Measurements from ENCODE around the gene GPR158.

The GPR158 gene

DNA sequence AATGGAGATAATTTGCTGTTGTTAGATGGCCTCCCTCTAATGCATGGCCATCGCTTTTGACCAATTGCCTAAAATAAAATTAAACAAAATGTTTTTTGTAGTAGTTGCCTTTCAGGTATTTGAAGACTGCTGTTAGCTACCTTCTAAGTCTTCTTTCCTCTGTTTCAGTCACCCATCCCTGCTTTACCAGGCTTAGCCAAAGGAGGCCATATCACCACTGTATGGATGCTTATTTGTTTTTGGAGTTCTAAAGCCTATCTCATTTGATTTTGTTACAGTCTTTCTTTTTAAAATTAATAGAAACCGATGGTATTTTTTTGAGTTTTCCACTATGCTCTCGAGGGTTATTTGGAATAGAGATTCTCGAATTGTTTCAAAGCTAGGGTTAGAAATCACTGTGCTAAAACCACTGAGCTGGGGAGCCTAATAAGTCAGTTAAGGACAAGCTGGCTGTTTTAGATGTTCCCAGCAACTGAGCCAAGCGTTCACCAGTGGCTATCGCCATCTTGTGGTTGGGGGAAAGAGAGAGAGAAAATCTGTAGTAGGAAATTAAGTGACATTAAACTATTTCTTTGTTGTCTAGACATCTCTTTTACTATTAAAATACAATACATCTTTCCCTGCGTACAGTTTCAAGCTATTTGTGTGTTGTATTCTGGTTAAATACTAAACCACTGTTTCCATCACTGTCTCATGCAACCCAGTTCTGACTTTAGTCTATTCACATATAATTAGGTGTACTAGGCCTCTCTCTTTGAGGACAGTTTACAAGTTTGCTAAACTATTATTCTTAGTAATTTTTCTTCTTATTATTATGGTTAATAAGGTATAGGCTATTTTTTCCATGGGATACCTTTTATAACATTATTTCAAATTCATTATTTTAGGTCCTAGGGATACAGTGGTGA, 52.2 kb downstream of the GPR158 start:
- in situ Hi-C loops (cut with HindIII; ENCODE audit: low sequenced_read_pairs), result no loop called here
- no peak overlapping the region for H3K4me3 ChIP-seq (ENCODE audit: low read depth, low read length)
- TF ChIP-seq, protein P1, sequence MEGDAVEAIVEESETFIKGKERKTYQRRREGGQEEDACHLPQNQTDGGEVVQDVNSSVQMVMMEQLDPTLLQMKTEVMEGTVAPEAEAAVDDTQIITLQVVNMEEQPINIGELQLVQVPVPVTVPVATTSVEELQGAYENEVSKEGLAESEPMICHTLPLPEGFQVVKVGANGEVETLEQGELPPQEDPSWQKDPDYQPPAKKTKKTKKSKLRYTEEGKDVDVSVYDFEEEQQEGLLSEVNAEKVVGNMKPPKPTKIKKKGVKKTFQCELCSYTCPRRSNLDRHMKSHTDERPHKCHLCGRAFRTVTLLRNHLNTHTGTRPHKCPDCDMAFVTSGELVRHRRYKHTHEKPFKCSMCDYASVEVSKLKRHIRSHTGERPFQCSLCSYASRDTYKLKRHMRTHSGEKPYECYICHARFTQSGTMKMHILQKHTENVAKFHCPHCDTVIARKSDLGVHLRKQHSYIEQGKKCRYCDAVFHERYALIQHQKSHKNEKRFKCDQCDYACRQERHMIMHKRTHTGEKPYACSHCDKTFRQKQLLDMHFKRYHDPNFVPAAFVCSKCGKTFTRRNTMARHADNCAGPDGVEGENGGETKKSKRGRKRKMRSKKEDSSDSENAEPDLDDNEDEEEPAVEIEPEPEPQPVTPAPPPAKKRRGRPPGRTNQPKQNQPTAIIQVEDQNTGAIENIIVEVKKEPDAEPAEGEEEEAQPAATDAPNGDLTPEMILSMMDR (IDR thresholded peaks at IDR 0.05; ENCODE audit: low read depth, low read length), result peak; percentile 67
- DNase-seq (ENCODE audit: low read depth, low spot score), result peak; percentile 42

DNA sequence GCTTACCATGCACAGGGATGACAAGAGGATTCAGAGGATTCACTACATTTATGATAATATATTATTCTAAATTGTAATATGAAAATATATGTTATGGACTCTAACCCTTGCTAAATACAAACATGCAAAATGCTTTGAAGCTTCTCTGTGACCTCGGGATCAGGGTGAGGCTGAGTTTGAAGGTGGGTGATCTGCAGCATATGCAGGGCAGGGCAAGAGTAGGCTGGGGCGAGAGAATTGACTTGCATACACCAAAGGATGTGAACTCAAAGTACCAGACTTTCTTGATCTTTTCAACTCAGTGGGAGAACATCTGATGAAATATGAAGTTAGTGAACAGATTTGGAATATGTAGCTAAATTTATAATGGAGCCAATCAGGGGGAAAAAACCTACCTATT, 57.0 kb downstream of the GPR158 start:
- DNase-seq (ENCODE audit: low read depth, low spot score), result no peak
- in situ Hi-C loops (cut with HindIII; ENCODE audit: low sequenced_read_pairs), result no loop called here
- TF ChIP-seq, protein P1 (IDR thresholded peaks at IDR 0.05; ENCODE audit: low read depth, low read length), result no peak
- no peak overlapping the region for H3K4me3 ChIP-seq (ENCODE audit: low read depth, low read length)

DNA sequence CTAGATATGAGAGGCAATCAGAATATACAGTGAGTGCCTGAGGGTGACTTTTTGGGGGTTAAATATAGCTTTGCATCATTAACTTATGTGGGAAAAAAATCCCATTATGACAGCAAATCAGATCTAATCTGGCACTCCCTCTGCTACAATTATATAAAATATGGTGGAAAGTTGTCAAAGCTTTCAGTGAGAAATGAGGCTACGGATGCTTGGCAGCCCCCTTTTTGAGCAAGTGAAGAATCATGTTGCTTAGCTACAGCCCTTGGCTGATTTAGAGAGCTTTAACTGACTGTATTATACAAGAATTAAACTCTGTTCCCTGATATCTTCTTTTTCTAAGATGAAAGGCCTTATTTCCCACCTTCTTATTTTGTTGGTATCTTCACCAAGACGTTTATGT, 57.4 kb downstream of the GPR158 start:
- TF ChIP-seq, protein P1 (IDR thresholded peaks at IDR 0.05; ENCODE audit: low read depth, low read length), result no peak
- no peak for DNase-seq (ENCODE audit: low read depth, low spot score)
- in situ Hi-C loops (cut with HindIII; ENCODE audit: low sequenced_read_pairs), result no loop called here
- no peak overlapping the region for H3K4me3 ChIP-seq (ENCODE audit: low read depth, low read length)

DNA sequence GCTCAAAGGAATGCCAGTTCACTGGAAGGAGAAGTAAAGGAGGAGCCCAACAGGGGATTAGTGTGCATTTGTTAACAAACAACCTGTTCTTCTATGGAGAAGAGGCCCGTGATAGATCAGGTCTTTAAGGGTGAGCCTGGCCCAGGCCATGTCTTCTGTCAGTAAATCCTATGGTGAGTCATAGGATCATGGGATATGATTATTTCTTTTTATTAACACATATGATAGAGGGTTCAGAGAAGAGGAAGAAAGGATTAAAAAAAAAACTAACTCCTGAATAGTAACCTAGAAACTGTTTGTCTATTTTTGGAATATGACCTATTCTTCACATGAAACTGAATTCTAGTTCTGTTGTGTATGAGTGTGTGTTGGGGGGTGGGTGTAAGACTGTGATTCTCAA, 70.4 kb downstream of the GPR158 start:
- in situ Hi-C loops (cut with HindIII; ENCODE audit: low sequenced_read_pairs), result no loop called here

DNA sequence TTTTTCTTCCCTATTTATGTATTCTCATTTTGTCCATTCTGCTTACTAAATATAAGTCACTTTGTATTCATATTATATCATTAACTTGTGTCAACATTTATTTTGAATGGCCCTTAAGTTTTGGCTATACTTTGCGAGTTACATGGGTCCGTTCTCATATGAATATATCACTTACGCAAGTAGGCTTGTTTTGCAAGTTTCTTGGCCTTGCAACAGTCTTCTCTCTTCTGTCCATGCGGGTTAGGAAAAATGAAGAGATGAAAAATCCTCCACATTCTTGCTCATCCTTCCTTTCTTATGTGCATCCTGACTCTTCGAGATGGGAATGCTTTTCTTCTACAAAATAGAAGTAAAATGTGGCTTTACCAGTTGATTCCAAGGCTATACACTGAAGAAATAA, 82.8 kb downstream of the GPR158 start:
- no peak for DNase-seq (ENCODE audit: low read depth, low spot score)
- TF ChIP-seq, protein P1 (IDR thresholded peaks at IDR 0.05; ENCODE audit: low read depth, low read length), result no peak
- H3K4me3 ChIP-seq (ENCODE audit: low read depth, low read length), result no peak overlapping the region
- in situ Hi-C loops (cut with HindIII; ENCODE audit: low sequenced_read_pairs), result no loop called here

More for the DNA sequence above, 70.4 kb downstream of the GPR158 start:
- DNase-seq (ENCODE audit: low read depth, low spot score), result no peak
- no peak overlapping the region for H3K4me3 ChIP-seq (ENCODE audit: low read depth, low read length)
- TF ChIP-seq, protein P1 (IDR thresholded peaks at IDR 0.05; ENCODE audit: low read depth, low read length), result no peak

DNA sequence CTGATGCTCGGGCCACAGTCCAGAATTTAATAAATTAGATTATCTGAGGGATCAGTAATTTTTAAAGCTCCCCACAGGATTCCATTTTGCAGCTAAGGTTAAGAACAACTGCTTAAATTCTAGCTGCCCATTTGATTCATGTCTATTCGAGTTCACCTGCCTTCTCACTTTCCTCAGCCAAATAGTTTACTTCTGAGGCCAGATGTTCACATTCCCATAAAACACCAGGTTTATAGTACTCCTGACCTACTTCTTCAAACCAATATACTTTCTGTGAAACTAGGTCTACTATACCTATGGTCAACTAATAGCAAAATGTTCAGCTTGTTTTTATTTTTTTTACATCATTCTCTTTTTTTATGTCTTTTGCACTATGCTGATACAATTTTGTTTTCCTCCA, 86.3 kb downstream of the GPR158 start:
- in situ Hi-C loops (cut with HindIII; ENCODE audit: low sequenced_read_pairs), result no loop called here
- DNase-seq (ENCODE audit: low read depth, low spot score), result no peak
- TF ChIP-seq, protein P1 (IDR thresholded peaks at IDR 0.05; ENCODE audit: low read depth, low read length), result no peak
- no peak overlapping the region for H3K4me3 ChIP-seq (ENCODE audit: low read depth, low read length)
